A549 (cell line): Measurements from ENCODE around the gene MFN2.

Source experiments
- CEBPB ChIP-seq, 2 experiments: fragments of >200 bp in 1 of 2; sonication (Bioruptor Twin) in 1 of 2; formaldehyde crosslinking in 1 of 2; IDR thresholded peaks; 2 replicates each; pipeline ENCODE4 v1.6.1; 2012 to 2016
- CTCF ChIP-seq: fragments of >200 bp; sonication (Bioruptor Twin); formaldehyde crosslinking; IDR thresholded peaks from 3 replicates; pipeline ENCODE4 v1.5.1; 2016
- E2F6 ChIP-seq: IDR thresholded peaks from 2 replicates; pipeline ENCODE4 v1.6.1; 2012; ENCODE audit warnings: low read depth, borderline replicate concordance
- EP300 ChIP-seq, 2 experiments: fragments of >200 bp; sonication (Bioruptor Twin); formaldehyde crosslinking; IDR thresholded peaks; 2 replicates in 1 of 2; 3 replicates in 1 of 2; pipeline ENCODE4 v1.6.1; 2016 to 2017
- MAX ChIP-seq: IDR thresholded peaks from 2 replicates; pipeline ENCODE4 v1.6.1; 2012
- NR3C1 ChIP-seq: fragments of >200 bp; sonication (Bioruptor Twin); formaldehyde crosslinking; IDR thresholded peaks from 3 replicates; pipeline ENCODE4 v1.6.1; 2017
- POLR2A ChIP-seq: IDR thresholded peaks from 2 replicates; pipeline ENCODE4 v1.6.1; 2012; ENCODE audit warnings: mild to moderate bottlenecking, low read length

- TF ChIP-seq POLR2A = no peak
- TF ChIP-seq CTCF = no peak
- no peak for TF ChIP-seq E2F6
- no peak for TF ChIP-seq EP300 (IDR thresholded peaks at IDR 0.05)
- no peak for TF ChIP-seq CEBPB (IDR thresholded peaks at IDR 0.05)
- no peak for TF ChIP-seq NR3C1
- TF ChIP-seq MAX = no peak
Measured at GRCh38 chr1:12007204-12007603, 27.0 kb downstream of the MFN2 start.
